ENCODE results near the gene HSFX4. TPM values are rescaled to one million over a fixed set of nuclear protein-coding genes. Genes with fewer than 3 reads are reported as not detected.
"Not testable (repeated sequence)": the region's sequence is repeated elsewhere in the genome, so short reads cannot be mapped to it uniquely, and the experiment has no call there.

Gene HSFX4, protein sequence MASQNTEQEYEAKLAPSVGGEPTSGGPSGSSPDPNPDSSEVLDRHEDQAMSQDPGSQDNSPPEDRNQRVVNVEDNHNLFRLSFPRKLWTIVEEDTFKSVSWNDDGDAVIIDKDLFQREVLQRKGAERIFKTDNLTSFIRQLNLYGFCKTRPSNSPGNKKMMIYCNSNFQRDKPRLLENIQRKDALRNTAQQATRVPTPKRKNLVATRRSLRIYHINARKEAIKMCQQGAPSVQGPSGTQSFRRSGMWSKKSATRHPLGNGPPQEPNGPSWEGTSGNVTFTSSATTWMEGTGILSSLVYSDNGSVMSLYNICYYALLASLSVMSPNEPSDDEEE
- 0.61 TPM for polyA plus RNA-seq (ENCODE audit: insufficient read length)

DNA sequence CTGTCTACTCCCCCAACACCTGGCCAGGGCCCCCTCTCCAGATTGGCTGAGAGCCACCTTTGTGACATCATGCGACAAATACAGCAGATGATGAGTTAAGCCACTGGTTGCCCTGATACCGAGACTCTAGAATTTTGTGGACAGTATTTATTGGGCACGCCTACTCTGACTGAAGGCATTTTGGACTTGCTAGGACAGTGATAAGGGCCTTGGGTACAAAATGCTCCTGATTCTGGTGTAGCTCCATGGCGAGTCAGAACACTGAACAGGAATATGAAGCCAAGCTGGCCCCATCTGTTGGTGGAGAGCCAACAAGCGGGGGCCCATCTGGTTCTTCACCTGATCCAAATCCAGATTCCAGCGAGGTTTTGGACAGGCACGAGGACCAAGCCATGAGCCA is at the start of gene HSFX4:
Gene HSFX4 (plus strand): TSS at position 174 of the 400 bp plus-strand sequence. CDS start 72 bp downstream, at position 246.
- DNase-seq (ENCODE audit: low read depth) = not testable (repeated sequence)

DNA sequence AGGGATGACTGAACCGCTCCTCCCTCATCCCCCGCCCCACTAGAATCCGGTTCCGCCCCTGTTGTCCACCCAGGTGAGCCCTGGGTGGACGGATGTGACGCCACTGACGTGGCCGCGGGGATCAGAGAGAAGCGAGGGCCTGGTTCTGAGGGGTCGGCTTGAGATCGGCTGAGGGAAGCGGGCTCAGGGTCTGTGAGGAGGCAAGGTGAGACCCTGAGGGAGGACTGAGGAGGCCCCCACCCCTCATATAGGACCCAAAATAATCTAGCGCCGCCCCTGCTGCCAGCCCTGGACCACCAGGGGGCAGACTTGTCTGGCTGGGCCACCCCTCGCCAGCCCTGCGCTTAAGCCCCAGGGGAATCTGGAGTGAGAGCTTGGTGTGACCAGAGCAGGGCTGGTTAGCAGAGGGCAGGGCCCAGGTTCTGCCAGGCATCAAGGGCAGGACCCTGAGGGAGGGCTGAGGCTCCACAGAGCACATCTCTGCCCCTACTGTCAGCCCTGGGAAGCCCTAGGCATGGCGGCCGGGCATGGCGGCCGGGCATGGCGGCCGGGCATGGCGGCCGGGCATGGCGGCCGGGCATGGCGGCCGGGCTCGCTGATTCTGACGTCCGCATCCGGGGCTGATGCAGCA is 48.2 kb upstream of the HSFX4 start, which contains the start of gene MAGEA8:
Gene MAGEA8 (plus strand): TSS at position 103 of the 631 bp plus-strand sequence. CDS start 3,090 bp downstream, outside the sequence.
- DNase-seq (ENCODE audit: low read depth) = no peak

DNA sequence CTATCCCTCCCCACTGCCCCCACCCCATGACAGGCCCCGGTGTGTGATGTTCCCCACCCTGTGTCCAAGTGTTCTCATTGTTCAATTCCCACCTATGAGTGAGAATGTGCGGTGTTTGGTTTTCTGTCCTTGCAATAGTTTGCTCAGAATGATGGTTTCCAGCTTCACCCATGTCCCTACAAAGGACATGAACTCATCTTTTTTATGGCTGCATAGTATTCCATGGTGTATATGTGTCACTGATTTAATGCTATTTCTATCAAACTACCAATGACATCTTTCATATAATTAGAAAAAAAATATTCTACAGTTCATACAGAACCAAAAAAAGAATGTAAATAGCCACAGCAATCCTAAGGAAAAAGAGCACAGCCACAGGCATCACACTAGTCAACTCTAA is 38.5 kb upstream of the HSFX4 start:
- DNase-seq (ENCODE audit: low read depth) = not testable (repeated sequence)

DNA sequence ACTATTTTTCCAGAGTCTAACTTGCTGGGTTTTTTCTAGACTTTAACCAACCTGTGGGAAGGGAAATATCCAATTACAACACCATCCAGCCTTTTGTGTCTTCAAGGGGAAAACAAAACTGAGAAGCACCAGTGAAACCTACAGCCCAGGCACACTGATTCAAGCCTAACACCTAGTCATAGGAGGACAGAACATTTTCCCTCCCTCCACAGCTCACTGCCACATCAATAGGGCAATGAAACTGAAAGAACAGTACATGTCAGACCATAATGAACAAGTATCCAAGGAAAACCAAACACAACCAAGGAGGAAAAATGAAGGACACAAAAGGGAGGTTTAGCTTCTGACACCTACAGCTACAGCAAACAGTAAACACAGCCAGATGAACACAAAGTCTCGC is 30.8 kb upstream of the HSFX4 start:
- DNase-seq (ENCODE audit: low read depth) = no peak

DNA sequence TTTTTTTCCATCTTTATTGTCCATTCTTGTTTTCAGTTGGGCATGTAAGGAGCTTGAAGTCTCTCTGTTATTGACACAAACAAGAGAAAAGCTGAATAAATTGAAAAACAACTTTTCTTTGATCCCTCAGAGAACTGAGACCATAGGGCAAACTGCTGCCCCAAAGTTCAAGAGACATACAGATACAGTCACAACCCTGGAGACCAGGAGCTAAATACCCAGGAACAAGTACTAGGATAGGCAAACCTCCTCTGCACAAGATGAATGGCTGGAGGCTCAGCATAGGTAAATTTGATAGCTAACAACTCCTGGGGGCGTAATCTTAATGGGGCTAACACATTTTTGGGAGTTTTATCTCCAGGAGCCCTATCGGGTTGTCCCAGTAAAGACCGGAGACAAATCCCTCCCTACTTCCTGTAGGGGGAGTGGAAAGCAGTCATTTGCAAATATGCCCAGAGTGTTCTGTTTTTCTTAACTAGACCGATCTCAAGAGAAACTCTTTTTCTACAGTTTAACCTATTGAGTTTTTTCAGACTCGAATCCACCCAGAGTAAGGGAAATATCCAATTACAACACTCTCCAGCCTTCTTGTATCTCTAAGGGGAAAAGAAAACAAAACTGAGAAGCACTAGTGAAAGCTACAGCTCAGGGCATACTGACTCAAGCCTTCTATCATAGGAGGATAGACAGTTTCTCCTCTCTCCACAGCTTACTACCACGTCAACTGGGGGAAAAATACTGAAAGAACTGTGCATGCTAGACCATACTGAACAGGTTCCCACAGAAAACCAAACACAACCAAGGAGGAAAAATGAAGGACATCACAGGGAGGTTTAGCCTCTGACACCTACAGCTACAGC is 25.3 kb upstream of the HSFX4 start:
- DNase-seq (ENCODE audit: low read depth) = no peak

DNA sequence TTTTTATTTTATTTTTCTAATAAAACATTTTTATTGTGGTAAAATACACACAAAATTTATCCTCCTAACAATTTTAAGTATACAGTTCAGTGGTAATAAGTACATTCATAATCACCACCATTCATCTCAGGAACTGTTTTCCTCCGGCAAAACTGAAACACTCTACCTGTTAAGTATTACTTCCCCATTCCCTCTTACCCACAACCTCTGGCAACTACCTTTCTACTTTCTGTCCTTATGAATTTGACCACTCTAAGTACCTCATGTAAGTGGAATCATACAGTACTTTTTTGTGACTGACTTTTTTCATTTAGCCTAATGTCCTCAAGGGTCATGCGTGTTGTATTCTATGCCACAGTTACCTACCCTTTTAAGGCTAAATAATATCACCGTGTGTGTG is 21.1 kb upstream of the HSFX4 start:
- DNase-seq (ENCODE audit: low read depth) = no peak

DNA sequence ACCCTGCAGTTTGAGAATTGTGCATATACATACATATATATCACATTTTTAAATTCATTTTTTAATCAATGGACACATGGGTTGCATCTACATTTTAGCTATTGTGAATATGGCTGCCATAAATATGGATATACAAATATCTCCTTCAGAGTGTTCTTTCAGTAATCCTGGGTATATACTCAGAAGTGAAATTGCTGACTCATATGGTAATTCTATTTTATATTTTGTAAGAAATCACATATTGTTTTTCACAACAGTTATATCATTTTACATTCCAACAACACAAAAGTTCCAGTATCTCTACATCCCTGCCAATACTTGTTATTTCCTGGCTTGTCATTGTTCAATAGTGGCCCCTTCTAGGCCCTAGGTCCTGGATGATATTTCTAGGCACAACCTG is 20.6 kb upstream of the HSFX4 start:
- DNase-seq (ENCODE audit: low read depth) = no peak

DNA sequence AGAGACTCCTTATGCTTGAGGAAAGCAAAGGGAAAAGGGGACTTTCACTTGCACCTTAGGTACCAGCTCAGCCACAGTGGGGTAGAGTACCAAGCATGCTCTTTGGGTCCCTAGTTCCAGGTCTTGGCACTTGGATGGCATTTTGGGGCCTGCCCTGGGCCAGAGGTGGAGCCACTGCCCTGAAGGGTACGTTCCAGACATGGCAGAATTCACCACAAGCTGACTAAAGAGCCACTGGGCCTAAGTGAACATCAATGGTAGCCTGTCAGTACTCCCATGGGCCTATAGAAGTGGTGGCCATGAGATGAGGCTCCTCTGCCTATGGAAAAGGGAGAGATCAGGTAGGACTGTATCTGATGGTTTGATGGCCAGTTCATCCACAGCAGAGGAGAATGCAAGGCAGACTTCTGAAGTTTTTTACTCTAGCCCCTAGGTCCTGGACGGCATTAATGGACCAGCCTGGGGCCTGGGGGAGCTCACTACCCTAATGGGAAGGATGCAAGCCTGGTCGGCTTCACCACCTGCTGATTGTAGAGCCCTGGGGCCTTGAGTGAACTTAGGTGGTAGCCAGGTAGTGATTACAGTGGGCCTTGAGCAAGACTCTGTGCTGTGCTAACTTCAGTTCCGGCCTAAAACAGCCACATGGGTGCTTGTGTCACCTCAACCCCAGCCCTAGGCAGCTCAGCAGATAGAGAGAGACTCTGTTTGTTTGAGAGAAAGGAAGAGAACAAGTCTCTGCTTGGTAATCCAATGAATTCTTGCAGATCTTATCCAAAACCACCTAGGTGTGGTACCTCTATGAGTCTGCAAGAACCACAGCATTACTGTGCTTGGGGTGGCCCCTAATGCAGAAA is 19.8 kb upstream of the HSFX4 start:
- no peak for DNase-seq (ENCODE audit: low read depth)

DNA sequence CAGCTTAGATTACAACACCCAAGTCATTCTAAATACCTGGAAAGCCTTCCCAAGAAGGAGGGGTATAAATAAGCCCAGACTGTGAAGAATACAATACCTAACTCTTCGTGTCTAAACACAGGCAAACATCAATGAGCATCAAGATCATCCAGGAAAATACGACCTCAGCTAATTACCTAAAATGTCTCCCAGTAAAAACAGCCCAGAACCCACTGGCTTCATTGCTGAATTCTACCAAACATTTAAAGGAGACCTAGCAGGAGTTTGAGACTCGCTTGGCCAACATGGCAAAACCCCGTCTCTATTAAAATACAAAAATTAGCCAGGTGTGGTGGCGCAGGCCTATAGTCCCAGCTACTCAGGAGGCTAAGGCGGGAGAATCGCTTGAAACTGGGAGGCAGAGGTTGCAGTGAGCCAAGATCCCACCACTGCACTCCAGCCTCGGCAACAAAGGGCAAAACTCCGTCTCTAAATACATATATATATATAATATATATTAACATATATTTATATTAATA is 19.1 kb upstream of the HSFX4 start:
- DNase-seq (ENCODE audit: low read depth) = no peak

DNA sequence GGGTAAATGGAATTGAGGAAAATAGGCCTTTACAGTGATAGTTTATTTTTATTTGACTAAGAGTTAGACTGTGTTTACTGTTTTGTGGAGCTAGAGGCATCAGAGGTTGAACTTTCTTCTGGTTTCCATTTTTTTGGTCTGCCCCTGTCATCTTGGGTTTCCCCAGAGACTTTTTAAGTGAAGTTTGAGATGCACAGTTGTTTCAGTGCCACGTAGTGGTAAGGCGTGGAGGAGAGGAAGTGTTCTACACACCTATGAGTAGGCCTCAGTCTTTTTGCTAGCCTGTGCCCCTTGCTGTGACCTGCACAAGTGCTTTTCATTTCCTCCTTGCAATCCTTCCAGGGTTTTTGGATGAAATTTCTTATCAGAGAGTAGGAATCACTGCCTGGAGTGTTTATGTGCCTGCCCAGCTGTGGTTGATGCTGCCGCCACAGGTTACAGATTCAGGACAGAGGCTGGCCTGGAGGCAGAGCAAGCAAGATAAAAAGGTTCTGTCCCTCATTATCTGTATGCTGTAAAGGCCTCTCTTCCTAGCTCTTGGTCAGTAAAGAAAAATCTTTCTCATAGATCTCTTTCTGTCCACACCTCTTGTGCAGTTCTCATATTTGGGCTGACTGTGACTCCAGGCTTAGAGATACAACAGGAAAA is 12.5 kb upstream of the HSFX4 start:
- no peak for DNase-seq (ENCODE audit: low read depth)

DNA sequence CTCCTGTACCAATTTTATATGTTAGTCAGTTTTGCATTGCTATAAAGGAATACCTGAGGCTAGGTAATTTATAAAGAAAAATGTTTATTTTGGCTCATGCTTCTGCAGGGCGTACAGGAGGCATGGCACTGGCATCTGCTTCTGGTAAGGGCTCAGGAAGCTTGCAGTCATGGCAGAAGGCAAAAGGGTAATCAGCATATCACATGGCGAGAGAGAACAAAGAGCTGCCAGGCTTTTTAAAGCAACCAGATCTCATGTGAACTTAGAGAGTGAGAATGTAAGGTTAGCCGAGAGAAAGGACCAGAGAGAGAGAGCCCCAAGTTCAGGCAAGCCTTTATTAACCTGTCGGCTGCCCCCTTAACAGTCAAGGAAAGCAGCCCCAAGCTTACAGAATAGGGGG is 5.5 kb upstream of the HSFX4 start:
- not testable (repeated sequence) for DNase-seq (ENCODE audit: low read depth)

DNA sequence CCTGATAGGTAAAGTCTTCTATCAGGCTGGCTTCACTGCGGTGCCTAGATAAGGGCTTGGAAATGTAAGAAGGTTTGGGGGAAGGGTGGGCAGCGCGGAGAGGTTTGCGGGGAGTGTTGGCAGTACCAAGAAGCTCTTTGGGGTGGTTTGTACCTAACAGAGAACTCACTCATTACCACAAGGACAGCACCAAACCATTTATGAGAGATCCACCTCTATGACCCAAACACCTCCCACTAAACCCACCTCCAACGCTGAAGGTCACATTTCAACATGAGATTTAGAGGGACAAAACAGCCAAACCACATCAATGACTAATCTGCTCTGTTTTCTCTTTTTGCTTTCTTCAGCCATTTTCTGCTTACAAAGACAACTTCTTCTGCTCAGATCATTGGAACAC is 4.9 kb upstream of the HSFX4 start:
- not testable (repeated sequence) for DNase-seq (ENCODE audit: low read depth)

DNA sequence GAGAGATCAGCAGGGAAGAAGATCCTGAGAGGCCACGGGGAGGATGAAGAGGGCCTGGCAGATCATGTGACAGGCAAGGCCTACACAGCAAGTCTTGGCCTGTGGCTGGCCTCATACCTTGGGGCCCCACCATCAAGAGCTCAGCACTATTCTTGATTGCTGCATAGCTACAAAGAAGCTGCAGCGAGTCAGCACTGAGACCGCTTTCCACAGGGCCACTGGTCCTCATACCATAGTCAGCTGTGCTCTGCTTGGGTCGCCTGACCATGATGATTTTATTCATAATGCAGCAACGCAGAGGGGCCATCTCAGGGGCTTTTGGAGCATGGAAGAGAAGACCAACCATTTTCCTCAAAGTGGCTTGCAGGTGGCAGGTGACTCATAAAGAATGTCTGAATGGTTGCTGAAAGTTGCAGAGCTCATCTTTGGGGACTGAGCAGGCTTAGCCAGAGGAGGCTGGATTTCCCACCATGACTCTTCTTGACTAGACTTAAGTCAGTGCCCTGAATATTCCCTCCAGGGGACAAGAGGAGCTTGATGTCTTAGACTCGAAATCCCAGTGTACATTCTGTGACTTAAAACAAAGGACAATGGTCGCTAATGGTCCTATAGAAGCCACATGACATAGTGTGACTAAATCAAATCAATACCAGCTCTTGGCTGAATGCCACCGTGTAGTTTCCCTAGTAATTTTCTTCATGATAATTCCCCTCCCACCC is 2.0 kb upstream of the HSFX4 start:
- DNase-seq (ENCODE audit: low read depth) = not testable (repeated sequence)

DNA sequence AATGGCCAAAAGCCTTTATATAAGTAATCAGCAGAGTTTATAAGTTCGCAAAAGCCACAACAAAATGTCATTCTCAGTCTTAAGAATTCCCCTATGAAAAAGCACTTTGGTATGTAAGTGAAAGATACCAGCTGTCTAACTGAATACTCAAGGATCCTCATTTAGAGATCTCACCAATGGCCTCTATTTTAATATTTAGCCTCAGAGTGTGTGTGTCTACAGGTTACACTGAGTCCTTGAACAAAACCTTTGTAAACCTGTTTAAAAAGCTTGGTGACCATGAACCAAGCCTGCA is 1.5 kb upstream of the HSFX4 start:
- DNase-seq (ENCODE audit: low read depth) = not testable (repeated sequence)

DNA sequence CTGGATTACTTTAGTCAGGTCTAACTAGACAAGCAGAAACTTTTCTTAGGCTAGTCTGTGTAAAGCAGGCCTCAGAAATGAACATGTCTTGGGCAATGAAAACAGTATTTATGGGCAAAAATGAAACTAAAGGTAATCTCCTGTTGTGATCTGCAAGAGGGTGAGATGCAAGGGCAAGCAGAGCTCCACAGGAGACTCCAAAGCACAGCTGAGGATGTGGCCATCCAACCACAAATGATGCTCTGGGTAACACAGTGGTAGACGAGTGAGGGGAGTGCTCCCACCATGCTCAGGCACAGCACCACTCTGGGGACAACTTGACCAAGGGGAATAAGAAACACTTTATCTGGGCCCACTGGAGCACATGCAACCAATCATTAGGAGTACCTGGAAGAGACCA is 738 bp upstream of the HSFX4 start:
- not testable (repeated sequence) for DNase-seq (ENCODE audit: low read depth)

DNA sequence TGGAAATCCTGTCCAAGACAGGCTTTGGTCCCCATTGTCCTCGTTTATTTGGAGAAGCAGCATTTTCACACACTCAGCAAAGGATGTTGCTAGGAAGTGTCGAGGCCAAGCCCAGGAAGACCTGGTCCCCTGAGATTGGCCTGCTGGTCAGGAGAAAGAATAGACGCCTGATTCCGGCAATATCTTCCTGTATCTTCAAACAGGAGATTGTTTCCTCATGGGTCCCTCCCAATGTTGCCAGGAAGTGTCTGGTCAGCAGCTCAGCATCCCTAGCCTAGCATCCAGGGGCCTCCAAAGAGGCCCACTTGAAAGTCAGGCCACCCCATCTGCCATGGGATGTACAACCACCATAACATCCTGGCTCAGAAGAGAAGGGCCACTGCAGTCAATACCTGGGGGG is 2.0 kb downstream of the HSFX4 start:
- not testable (repeated sequence) for DNase-seq (ENCODE audit: low read depth)

DNA sequence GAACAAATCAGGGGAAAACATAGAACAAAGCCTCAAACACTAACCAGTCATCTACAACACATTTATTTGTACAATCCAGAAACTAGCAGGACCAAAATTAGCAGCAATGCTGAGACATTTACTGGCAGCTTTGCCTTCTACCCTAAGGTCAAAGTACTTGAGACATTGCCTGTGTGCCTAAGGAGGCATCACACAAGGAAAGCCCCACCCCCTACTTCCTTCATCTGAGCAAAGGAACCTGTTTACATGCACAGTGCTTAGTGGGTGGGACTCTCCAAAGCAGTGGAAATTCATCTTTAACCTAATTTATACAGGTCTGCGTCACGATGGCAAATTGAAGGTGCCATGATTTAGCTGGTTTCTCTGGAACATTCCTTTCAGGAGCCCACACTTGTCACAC is 2.8 kb downstream of the HSFX4 start:
- DNase-seq (ENCODE audit: low read depth) = not testable (repeated sequence)

DNA sequence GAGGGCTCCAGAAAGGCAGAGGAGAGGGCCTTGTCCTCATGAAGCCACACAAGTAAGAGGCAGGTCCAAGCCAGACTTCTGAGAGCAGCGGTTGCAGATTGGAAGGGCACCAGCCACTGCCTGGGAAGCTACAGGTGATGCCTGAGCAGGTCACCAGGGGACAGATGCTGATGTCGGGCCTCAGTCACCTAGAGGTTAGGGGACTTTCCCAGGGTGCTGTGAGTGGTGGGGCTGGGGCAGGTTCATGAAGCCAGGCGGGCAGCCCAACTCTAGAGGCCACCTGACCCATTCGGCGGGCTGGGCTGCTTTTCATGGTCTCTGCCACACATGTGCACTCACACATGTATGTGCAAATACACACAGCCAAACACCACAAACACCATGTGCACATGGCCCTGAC is 3.6 kb downstream of the HSFX4 start:
- DNase-seq (ENCODE audit: low read depth) = not testable (repeated sequence)

DNA sequence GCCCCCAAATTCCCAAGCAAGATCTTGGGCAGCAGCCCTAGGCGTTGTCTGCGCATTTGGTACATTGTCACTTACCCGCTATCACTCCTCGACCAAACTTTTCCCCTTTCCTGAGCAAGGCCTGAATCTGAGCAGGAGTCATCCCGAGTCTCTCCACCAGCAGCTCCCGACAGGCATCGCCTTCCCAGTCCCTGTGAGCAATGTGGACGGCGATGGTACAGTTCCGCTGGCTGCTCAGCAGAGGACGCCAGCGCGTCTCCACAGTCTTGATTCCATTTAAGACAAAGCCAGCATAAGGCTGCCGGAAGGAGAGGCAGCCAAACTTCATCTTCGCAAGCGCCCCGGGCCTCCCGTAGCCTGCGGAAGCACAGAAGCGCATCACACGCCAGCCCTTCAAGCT is 4.2 kb downstream of the HSFX4 start:
- not testable (repeated sequence) for DNase-seq (ENCODE audit: low read depth)

DNA sequence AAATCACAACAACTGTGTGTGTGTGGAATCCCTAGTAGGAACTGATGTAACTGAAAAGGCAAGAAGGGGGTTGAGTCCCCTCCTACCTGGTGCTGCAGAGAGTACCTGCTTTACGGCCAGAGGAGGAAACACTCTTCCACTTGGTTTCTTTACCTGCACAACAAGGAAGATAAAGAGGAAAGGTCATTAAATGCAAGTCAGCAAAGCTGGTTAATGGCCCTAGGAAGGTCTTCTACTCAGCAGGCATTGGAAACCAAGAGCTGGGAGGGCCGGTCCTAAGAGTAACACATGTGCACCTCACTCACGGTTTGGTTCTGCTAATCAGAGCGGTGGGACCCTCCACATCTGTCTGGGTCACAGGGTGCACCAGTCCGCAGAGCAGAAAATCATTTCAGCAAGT is 8.0 kb downstream of the HSFX4 start:
- DNase-seq (ENCODE audit: low read depth) = not testable (repeated sequence)
